Lower lobe of right lung (tissue), 2 donors: ENCODE data around the gene TNFRSF19. TPM values are rescaled to one million over a fixed set of nuclear protein-coding genes. Genes with fewer than 3 reads are reported as not detected.
A peak's percentile ranks its signal among the peaks of the same experiment; 100 is the strongest.

ENCODE experiments used
- ATAC-seq, 2 donors: fragments of 200-7000 bp; cut with Tn5 transposase; one replicate each; pipeline ENCODE4 v1.9.1; 2020 to 2022; ENCODE audit warnings: mild to moderate bottlenecking in 2 of 2, moderate library complexity in 2 of 2
- DNase-seq: peaks from one replicate; pipeline ENCODE4 v3.0.0-alpha.2; 2020
- H3K27ac ChIP-seq: fragments of 200-600 bp; one replicate; pipeline ENCODE4 v1.8.0; 2022
- H3K27me3 ChIP-seq: fragments of 200-600 bp; one replicate; pipeline ENCODE4 v1.8.0; 2022; ENCODE audit warnings: low read depth
- H3K36me3 ChIP-seq: fragments of 200-600 bp; one replicate; pipeline ENCODE4 v1.8.0; 2022; ENCODE audit warnings: mild to moderate bottlenecking
- H3K4me1 ChIP-seq: fragments of 200-600 bp; one replicate; pipeline ENCODE4 v1.8.0; 2022
- H3K4me3 ChIP-seq: fragments of 200-600 bp; one replicate; pipeline ENCODE4 v1.8.0; 2022; ENCODE audit warnings: mild to moderate bottlenecking
- H3K9me3 ChIP-seq: fragments of 200-600 bp; one replicate; pipeline ENCODE4 v1.8.0; 2022
- intact Hi-C: fragments of 100-400 bp; cut with DNase I; formaldehyde crosslinking; loops from one replicate; pipeline ENCODE4 v1.11.0; 2022
- total RNA-seq: library from RNA; stranded (reverse); fragmentation: NEBNext Ultra II Directional; extraction: Animal tissue kit (Norgen Biotek cat#: 25700); gene quantifications from one replicate; pipeline ENCODE4 v1.2.1, GENCODE V29; 2021
- TF ChIP-seq, protein P1 (sequence below): fragments of 200-600 bp; IDR thresholded peaks from one replicate; pipeline ENCODE4 v1.8.0; 2022; ENCODE audit warnings: antibody characterized with exemption, mild to moderate bottlenecking
- donor health status: DM: no; HTN: yes; CAD: no; lungs with severe emphysema.

The TNFRSF19 gene
- total RNA-seq, 1 donor from 2014 or later, result 21.1 TPM

DNA sequence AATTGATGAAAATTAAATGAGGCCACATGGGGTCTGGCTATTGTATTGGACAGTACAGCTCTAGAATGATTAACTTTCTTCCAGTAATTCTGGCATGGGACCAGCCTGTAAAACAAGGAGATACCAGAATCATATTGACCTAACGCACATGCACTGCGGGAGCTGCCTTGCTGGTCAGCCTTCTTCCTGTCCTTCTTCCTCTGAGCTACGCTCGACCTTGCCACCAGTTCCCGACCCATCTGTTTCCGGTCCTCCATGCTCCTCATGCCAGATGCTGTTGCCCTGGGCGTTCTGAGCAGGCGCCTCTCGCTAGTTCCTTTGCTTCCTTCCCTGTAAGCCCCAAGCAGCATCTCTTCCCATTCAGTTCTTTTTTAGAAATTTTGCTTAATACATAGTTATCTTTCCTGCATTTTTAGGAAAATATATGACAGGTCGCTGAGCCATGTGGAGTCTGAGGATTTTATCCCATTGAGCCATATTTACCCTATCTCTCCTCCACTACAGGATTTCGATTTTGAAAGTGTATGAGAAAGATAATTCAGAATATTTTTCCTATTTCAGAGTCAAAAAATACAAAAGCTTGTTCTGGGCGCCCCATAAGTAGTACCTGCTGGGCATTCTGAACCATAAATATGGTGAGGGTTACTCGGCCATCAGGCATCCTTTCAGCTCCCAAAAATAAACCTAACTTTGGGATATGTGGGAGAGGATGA, 38.6 kb downstream of the TNFRSF19 start:
- Histone ChIP-seq H3K9me3 (no peaks in the 10 kb centered on the region), H3K4me1 (peaks cover 36% of the 10 kb centered on the region), H3K4me3 (peak overlapping the region; percentile 24), H3K36me3 (no peaks in the 10 kb centered on the region), H3K27ac (peak overlapping the region; percentile 56), H3K27me3 (no peaks in the 10 kb centered on the region)
- DNase-seq (peak; percentile 51), ATAC-seq (peak; percentile 61 to 70)
- TF ChIP-seq, protein P1, sequence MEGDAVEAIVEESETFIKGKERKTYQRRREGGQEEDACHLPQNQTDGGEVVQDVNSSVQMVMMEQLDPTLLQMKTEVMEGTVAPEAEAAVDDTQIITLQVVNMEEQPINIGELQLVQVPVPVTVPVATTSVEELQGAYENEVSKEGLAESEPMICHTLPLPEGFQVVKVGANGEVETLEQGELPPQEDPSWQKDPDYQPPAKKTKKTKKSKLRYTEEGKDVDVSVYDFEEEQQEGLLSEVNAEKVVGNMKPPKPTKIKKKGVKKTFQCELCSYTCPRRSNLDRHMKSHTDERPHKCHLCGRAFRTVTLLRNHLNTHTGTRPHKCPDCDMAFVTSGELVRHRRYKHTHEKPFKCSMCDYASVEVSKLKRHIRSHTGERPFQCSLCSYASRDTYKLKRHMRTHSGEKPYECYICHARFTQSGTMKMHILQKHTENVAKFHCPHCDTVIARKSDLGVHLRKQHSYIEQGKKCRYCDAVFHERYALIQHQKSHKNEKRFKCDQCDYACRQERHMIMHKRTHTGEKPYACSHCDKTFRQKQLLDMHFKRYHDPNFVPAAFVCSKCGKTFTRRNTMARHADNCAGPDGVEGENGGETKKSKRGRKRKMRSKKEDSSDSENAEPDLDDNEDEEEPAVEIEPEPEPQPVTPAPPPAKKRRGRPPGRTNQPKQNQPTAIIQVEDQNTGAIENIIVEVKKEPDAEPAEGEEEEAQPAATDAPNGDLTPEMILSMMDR, result no peak
- intact Hi-C loops, result no loop called here

DNA sequence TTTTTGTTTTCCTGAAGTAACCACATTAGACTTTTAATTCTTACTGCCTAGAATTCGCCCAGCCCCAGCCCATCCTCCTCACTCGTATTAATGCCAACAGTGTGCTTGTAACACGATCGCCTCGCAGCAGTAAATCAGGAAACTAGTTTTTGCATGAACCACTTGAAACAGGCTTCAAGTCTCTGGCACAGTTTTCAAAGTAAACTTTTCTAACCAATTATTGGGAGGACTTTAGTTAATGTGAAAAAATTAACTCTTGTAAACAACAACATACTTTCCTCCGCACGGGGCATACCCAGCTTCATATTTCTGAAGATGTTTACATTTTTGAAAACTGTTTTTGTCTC, 39.2 kb downstream of the TNFRSF19 start:
- TF ChIP-seq, protein P1, result no peak
- Histone ChIP-seq H3K27me3 (no peaks in the 10 kb centered on the region), H3K9me3 (no peaks in the 10 kb centered on the region), H3K36me3 (no peaks in the 10 kb centered on the region), H3K27ac (peak overlapping the region; percentile 56), H3K4me1 (peaks cover 36% of the 10 kb centered on the region), H3K4me3 (peak overlapping the region; percentile 24)
- DNase-seq (no peak), ATAC-seq (peak; percentile 70 to 79)
- intact Hi-C loops, result no loop called here

DNA sequence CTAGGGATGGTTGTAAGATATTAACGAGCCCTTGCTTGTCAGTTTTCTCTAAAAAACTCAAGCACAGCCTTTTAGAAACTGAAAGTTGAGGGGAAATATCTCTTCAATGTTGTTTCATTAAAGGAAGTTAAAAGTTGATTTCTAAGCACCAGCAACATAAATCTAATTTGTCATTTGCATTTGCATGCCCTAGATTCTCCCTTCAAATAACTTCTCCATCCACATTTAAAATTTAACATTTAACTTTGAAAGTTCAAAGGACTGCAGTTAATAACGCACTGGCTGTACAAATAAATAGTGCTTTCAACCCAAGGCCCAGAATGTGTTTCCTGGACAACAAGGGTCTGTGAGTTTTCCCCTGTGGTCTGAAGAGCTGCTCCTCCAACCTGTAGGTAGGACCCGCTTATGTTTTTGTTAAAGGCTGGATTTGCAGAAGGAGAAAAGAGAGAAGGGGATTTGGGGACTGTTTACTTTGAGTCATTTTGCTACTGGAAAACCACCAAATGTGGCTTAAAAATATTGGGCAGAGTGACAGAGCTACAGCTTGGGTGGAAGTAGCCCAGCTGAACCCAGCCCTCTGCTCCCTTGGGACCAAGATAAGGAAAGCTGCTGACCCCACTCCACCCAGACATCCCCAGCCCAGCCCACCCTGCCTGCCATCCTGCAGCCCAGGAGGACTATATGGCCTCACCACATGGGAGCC, 39.8 kb downstream of the TNFRSF19 start:
- TF ChIP-seq, protein P1, result no peak
- Histone ChIP-seq H3K9me3 (no peaks in the 10 kb centered on the region), H3K27ac (peak overlapping the region; percentile 56), H3K4me3 (peak overlapping the region; percentile 24), H3K4me1 (peaks cover 36% of the 10 kb centered on the region), H3K36me3 (no peaks in the 10 kb centered on the region), H3K27me3 (no peaks in the 10 kb centered on the region)
- intact Hi-C loops, result no loop called here
- DNase-seq, result no peak
- ATAC-seq, result peak in 1 of 2 donors; percentile 22

DNA sequence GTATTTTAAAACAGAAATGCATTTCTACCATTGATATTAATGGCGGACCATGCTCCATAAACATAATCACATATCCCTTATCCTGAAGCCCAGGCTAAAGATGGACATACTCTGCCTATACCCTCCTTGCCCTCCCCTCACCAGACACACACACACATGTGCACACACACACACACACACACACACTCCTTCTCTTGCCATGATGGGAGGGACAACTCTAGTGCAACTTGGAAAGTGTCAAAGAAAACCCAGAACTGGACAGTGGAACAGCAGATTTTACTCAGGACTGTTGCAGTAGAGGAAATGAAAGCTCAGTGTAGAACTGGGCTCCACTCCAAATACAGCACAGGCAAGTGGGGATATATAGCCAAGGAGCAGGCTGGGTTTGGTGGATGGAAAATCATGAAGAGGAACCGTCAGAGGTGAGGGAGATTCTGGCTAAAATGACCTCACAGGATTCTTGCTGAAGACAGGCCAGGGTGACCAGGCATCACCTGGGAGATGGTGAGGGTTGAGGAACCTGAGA, 40.8 kb downstream of the TNFRSF19 start:
- H3K27ac ChIP-seq, result no peak overlapping the region
- H3K27me3 ChIP-seq, result no peaks in the 10 kb centered on the region
- H3K4me1 ChIP-seq, result peaks cover 36% of the 10 kb centered on the region
- H3K9me3 ChIP-seq, result no peaks in the 10 kb centered on the region
- H3K36me3 ChIP-seq, result no peaks in the 10 kb centered on the region
- TF ChIP-seq, protein P1, result no peak
- DNase-seq (no peak), ATAC-seq (peak; percentile 45 to 49)
- no peak overlapping the region for H3K4me3 ChIP-seq
- intact Hi-C loops, result no loop called here

- no peak overlapping the region for H3K4me3 ChIP-seq
Observed at GRCh38 chr13:23612182-23612581, 42.0 kb downstream of the TNFRSF19 start.

More at GRCh38 chr13:23612182-23612581, 42.0 kb downstream of the TNFRSF19 start:
- H3K36me3 ChIP-seq, result no peaks in the 10 kb centered on the region
- ATAC-seq (no peak), DNase-seq (no peak)
- TF ChIP-seq, protein P1, result no peak
- intact Hi-C loops, result no loop called here
- H3K9me3 ChIP-seq, result no peaks in the 10 kb centered on the region
- H3K4me1 ChIP-seq, result peaks cover 36% of the 10 kb centered on the region
- no peak overlapping the region for H3K27ac ChIP-seq
- H3K27me3 ChIP-seq, result no peaks in the 10 kb centered on the region
